ENCODE data around the gene GARNL3.

Gene GARNL3

GRCh38 chr9:127313042-127313560 is 48.5 kb downstream of the GARNL3 start:
- DNase-seq (ENCODE audit: low read depth in 2 of 2): no peak

GRCh38 chr9:127314911-127315310 is 50.3 kb downstream of the GARNL3 start:
- DNase-seq (ENCODE audit: low read depth in 2 of 2): no peak

- no peak for DNase-seq (ENCODE audit: low read depth in 2 of 2)
These were observed 52.2 kb downstream of the GARNL3 start for GRCh38 chr9:127316586-127317323.

- no peak for DNase-seq (ENCODE audit: low read depth in 2 of 2)
These were observed 54.1 kb downstream of the GARNL3 start for GRCh38 chr9:127318651-127319167.

- DNase-seq (ENCODE audit: low read depth in 2 of 2): no peak
These were observed 55.0 kb downstream of the GARNL3 start for GRCh38 chr9:127319366-127320114.

GRCh38 chr9:127320115-127320378 is 55.5 kb downstream of the GARNL3 start:
- DNase-seq (ENCODE audit: low read depth in 2 of 2): no peak

- DNase-seq (ENCODE audit: low read depth in 2 of 2): no peak
These were observed 58.8 kb downstream of the GARNL3 start for GRCh38 chr9:127323393-127323792.

GRCh38 chr9:127330501-127330900 is 65.9 kb downstream of the GARNL3 start:
- DNase-seq (ENCODE audit: low read depth in 2 of 2): no peak

GRCh38 chr9:127333221-127334064 is 68.9 kb downstream of the GARNL3 start:
- DNase-seq (ENCODE audit: low read depth in 2 of 2): no peak

- DNase-seq (ENCODE audit: low read depth in 2 of 2): no peak
These were observed 70.2 kb downstream of the GARNL3 start for GRCh38 chr9:127334725-127335124.

- no peak for DNase-seq (ENCODE audit: low read depth in 2 of 2)
These were observed 71.5 kb downstream of the GARNL3 start for GRCh38 chr9:127336086-127336485.

- no peak for DNase-seq (ENCODE audit: low read depth in 2 of 2)
These were observed 72.2 kb downstream of the GARNL3 start for GRCh38 chr9:127336506-127337352.

- DNase-seq (ENCODE audit: low read depth in 2 of 2): no peak
These were observed 76.1 kb downstream of the GARNL3 start for GRCh38 chr9:127340721-127341120.

- DNase-seq (ENCODE audit: low read depth in 2 of 2): no peak
These were observed 76.6 kb downstream of the GARNL3 start for GRCh38 chr9:127341152-127341551.

GRCh38 chr9:127344368-127345000 is 79.9 kb downstream of the GARNL3 start:
- no peak for DNase-seq (ENCODE audit: low read depth in 2 of 2)

- DNase-seq (ENCODE audit: low read depth in 2 of 2): no peak
These were observed 81.0 kb downstream of the GARNL3 start for GRCh38 chr9:127345566-127345965.

- no peak for DNase-seq (ENCODE audit: low read depth in 2 of 2)
These were observed 82.0 kb downstream of the GARNL3 start for GRCh38 chr9:127346584-127346983.

- DNase-seq (ENCODE audit: low read depth in 2 of 2): no peak
These were observed 83.5 kb downstream of the GARNL3 start for GRCh38 chr9:127347831-127348776.

GRCh38 chr9:127349483-127350113 is 85.0 kb downstream of the GARNL3 start:
- no peak for DNase-seq (ENCODE audit: low read depth in 2 of 2)

Data from stimulated activated CD8-positive, alpha-beta memory T cell treated with anti-CD3 and anti-CD28 coated beads, Interleukin-7, amount 100 ng/mL, for 1 hour (primary cell).